EH (cell line): Measurements from ENCODE around the gene RABL2B.

Source experiments
- DNase-seq: peaks from one replicate; pipeline ENCODE4 v3.0.0-alpha.2; 2015; ENCODE audit warnings: low read depth

Gene RABL2B

DNA sequence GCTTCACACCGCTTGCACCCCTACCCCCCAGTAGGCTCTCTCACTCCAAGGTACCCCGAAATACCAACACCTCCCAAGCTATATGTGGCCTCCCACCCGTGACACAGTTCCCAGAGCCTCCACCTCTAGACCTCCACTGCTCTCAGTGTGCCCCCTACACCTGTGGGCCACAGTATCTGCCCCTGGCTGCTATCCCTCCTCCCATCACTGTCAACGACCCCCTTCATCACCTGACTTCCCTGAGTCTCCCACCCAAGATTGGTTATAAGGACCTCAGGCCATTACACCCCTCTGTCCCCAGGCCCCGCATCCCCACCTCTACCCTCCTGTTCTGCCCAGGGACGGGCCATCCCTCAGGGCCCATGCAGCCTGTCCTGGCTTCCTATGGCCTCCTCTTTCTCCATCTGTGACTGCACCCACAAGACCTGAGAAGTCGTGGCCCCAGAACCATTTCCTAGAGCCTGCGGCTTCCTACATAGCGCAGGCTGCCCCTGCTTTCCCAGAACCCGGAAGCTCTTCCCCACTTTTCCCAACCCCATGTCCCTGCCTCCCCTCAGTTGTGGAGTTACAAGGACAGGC is 44.7 kb downstream of the RABL2B start:
- DNase-seq, result no peak

DNA sequence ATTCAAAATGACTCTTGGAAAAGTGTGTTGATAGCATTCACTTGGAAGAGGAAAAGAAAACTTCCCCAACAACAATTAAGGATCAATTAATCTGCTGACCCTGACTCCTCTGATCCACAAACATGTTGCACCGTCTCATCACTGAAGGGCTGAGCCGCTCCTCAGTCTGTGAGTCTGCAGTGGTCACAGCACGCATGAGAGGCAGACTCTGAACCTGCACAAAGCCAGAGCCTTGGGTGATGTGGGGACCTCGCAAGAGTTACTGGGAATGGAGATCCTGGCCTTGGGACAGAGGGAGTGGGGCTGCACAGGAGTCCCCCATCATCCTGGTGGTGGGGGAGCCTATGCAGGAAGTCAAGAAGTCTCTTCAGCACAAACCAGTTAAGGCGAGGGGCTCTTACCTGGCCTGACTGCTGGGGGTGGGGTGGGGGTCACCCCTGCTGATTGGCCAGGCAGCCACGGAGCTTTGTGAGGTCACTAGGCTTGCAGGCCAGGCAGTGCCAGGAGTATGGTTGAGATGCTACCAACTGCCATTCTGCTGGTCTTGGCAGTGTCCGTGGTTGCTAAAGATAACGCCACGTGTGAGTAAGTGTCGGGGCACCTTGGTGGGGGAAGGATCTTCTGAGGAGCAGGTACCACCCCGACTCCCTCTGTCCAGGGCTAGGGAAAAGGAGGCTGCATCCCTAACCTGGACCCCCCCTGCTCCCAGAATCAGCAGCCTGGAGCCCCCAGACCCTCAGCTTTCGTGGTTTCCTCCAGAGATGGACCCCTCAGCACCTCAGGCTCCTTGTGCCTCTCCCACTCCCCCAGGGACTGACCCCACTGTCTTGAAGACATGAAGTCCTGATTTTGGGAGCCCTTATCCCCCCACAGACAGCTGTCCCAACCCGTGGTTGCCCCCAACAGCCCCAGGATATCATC is 45.4 kb downstream of the RABL2B start, which contains the start of gene ACR:
Gene ACR (plus strand): TSS at position 477 of the 921 bp plus-strand sequence. CDS start 32 bp downstream, at position 509.
- DNase-seq, result no peak

DNA sequence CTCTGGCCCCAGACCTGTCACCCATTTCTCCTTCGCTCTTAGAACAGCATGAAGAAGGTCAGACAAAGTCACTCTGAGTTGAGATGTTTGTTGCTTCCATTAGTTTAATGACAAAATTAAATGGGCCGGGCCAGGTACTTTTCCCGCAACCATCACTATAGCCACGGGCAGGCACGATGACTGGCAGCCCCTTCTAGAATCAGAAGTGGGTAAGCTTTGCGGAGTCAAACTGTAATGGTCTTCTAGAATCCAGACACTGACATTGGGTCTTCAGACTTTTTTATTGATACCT is 47.8 kb downstream of the RABL2B start:
- no peak for DNase-seq

DNA sequence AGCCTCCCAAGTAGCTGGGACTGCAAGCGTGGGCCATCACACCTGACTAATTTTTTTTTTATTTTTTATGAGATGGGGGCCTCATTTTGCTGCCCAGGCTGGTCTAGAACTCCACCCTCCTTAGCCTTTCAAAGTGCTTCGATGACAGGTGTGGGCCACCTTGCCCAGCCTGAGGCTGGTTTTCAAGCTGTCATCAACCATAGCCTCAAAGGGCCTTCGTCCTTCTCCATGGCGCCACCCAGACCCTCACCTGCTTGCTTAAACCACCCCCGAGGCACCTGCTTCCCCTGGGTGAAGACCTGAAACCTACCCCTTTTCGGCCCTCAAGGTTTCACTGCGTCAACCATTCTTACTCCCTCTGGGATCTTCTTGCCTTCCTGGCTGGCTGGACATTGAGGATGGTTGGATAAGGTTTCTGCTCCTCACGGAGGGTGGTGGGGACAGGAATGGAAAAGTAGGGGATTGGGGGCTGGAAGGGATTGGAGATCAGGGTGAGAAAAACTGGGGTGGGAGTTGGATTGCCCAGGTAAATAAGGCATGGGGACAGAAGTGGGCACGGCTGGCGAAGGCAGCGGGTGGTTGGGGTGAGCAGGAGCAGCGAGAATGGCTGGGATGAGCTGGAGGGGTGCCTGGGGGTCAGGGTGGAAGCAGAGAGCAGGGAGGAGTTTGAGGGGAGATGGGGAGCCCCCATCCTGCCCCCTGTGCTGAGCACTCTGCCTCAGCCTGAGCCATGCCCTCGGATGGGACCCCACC is 48.3 kb downstream of the RABL2B start:
- no peak for DNase-seq

DNA sequence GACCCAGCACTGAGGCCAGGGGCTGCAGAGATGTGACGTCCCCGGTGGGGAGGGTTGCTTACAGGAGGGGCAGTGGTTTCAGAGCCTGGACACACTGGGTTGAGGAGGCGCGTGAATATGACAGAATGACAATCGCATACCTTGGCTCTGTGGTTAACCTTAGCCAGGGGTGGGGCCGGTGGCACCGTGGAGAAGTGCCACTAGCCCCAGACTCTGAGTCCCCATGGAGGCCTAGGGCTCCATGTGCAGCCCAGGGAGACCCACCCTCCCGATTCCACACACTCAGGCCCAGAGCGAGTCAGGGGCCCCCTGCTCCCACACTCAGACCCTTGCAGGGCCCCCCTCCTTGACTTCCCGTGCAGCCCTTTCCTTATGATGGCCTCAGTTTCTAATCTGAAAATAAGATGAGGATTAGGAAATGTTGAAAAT is 49.1 kb downstream of the RABL2B start:
- no peak for DNase-seq

DNA sequence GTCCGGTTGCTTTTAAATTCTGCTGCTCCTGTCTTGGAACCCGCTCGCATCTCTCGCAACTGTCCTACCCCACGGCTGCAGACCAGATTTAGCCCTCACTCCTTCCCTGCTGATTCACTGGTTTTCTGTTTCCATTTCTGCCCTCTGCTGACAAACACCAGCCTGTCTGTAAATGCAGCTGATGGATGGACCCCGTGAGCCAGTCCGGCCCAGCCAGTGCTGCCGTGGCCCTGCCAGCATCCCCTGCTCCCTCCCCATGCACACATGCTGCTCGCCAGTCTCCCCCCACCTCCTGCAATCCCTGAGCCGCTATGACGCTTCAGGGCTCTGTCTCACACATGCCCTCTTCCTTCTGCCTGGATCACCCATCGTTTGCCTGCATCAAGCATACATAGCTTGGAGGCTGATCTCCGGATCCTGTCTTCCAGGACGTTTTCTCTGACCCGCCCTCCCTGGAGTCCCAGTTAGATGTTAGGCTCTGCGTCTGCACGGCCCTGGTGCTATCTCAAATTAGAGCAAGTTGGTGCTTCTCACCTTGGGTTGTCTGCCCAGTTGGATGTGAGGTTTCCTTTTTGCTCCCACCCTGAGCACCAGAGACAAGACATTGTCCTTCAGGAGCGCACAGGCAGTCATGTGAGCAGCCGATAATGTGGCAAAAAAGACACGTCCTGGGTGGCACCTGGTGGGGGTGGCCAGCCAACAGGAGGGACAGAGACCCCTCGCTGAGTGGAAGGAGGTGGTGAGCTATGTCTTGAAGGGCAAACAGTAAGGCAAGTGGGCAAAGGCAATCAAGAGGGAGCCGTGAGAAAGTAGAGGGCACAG is 49.7 kb downstream of the RABL2B start:
- peak; percentile 53 for DNase-seq

DNA sequence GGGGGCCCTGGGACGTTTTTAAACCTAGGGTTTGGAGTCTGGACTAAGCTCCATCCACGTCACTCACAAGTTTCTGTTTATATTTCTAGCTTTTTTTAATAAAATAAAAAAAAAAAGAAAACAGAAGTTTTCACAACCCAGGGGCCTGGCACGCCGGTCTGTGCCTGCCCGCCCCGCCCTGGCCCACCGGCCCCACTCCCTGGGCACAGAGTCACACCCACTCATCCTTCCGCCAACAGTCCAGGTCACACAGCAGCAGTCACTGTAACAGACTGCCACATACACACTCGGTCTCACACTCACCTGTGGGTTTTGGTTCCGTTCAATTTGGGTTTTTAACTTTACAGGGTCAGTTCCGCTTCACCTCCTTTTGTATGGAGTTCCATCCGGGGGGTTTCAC is 50.8 kb downstream of the RABL2B start:
- no peak for DNase-seq

DNA sequence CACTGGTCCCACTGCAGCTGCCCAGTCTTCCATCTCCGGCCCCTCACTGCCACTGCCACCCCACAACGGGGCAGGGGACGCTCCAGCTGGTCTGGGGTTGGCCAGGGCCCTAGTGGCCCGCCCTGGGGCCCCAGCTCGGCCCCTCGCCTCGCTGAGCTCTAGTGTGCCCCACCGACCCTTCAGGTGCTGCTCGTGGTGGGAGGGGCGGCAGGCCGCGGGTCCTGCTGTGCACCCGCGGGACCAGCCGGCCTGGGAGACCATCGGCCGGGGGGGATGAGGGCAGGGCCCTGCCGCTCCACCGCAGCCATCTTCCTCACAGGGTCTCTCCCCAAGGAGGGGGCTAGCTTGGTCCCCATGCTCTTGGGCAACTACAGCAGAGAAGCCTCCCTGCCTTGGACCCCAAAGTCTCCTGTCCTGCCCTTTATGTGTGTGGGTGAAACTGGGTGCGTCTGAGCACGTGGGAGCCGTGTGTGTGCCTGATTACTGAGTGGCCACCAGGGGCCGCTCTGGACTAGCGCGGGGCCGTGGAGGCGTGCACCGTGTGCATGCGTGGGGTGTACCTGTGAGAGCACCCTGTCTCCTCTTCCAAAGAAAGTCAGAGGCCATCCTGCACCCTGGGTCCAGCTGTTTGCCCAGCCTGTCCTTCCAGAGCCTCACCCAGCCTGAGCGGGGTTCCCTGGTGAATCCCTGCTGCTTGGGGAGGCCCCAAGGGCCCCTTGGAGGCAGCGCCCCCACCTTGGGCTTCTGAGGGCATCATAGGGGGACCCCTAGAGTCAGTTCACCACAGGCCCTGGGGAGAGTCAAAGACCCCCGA is 51.4 kb downstream of the RABL2B start:
- peak; percentile 44 for DNase-seq

DNA sequence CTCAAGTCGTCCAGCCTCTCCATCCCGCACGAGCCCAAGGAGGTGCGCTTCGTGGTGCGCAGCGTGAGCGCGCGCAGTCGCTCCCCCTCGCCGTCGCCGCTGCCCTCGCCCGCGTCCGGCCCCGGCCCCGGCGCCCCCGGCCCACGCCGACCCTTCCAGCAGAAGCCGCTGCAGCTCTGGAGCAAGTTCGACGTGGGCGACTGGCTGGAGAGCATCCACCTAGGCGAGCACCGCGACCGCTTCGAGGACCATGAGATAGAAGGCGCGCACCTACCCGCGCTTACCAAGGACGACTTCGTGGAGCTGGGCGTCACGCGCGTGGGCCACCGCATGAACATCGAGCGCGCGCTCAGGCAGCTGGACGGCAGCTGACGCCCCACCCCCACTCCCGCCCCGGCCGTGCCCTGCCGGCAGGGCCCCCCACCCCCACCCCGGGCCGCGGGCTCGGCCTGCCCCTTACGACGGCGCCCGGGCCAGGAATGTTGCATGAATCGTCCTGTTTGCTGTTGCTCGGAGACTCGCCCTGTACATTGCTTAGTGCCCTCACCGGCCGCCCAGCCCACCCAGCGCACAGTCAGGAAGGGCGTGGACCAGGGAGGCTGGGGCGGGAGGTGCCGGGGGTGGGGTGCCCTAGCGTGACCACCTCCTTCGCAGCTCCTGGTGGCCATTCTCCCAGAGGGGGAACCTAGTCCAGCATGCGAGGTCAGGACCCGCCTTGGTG is 52.3 kb downstream of the RABL2B start:
- no peak for DNase-seq

DNA sequence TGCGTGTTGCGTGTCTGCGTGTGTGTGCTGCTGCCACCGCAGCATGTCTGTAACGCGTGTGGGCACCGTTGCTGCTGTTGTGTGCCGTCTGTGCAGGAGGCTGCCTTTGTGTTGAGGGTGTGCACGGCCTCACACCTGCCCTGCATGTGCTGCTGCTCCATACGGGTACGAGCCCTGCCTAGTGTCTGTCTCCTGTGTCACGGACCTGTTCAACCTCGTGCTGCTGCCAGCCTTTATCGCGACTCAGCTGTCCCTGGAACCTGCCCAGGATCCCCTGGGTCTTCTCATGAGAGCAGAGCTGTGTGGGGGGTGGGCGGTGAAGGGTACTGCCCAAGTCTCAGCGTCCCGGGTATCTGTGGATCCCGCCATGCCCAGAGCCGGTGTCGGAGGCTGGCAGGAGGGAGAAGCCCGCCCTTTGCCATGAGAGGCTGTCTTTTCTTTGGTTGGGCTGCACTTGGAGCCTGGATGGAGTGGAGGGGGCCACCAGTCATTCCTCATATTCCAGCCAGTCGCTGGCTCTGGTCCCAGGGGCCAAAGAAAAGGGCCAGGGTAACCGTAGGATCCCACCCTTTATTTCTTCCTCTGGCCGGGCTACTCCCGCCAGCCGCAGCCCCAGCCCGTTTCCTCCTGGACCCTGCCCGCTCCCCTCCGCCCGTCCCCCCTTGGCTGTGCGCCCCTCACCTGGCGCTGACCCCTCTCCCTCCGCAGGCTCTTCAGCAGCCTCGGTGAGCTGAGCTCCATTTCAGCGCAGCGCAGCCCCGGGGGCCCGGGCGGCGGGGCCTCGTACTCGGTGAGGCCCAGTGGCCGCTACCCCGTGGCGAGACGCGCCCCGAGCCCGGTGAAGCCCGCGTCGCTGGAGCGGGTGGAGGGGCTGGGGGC is 53.2 kb downstream of the RABL2B start:
- no peak for DNase-seq

DNA sequence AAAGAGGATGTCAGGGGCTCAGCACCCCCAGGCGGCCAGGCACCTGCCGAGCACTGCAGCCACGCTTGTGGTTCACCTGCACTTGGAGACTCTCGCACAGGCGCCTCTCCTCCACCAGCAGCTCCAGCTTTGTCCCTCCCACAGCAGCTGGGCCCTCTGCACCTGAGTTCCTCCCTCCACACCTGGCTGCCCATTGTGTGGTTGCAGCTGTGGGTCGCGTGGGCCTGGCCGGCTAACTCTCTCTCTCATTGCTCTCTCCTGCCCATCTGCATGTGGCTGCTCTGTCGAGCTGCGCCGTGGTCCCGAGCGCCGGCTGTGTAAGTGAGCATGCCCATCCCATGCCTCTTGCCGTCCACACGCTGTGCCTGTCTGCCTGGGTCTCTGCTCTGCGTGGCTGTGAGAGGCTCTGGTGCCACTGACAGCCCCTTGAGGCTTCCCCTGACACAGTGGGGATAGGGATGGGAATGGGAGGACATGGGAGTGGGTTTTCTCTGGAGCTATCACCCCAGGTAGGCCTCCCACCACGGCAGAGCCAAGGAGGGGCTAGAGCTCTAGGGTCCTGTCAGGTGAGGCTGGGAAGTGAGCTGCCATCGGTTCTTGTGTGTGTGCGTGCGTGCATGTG is 53.9 kb downstream of the RABL2B start:
- no peak for DNase-seq

DNA sequence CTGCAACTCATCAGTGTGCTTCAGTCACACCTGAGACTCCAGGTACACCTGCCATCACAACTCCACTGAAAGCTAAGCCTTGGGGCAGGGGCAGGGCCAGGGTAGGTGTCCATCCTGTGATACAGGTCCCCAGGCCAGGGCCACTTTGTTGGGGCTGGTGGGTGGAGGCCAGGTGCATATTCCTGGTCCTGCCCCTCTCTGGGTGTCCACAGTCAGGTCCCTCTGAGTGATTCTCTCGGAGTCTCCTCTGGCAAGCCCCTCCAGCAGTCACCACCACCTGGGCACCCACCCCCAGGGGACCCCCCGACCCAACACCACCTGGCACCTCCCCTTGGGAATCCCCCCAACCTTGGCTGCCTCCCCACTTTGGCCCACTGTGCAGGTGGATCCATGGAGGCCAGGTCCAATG is 54.9 kb downstream of the RABL2B start:
- DNase-seq, result no peak

DNA sequence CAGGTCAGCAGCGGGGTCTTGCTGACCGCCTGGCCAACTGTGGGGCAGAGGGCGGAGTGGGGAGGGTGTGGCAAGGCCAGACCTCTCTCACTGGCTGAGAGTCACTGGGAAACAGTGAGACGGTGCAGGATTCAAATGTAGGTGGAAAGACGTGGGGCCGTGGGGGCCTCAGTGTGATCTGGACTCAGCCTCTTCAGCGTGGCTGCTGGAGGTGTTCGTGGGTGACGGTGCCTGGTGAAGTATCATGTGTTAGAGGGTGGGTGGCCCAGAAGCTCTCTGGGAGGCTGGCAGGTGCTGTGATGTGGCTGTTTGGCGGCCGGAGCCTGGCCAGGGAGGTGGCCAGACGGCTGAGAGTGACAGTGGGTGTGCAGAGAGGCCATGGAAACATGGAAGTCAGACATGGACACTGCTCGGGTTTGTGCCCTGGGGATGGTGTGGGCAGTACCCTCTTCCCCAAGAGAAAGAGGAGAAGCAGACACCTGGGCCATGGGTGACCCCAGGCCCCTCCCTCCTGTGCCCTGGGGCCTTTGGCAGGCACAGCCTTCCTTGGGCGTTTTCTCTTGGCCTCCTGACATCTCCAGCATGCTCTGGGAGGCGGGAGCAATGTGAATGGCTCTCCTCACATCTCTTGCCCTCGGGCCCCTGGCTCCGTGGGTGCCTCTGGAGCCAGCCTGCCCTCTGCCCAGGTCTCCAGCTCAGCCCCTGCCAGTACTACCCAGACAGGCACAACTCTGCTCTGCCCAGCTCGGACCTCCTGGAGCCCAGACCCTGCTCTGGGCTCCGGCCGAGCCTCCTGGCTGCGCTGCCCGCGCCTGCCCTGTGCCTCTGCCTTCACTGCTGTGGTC is 55.5 kb downstream of the RABL2B start:
- DNase-seq, result no peak

DNA sequence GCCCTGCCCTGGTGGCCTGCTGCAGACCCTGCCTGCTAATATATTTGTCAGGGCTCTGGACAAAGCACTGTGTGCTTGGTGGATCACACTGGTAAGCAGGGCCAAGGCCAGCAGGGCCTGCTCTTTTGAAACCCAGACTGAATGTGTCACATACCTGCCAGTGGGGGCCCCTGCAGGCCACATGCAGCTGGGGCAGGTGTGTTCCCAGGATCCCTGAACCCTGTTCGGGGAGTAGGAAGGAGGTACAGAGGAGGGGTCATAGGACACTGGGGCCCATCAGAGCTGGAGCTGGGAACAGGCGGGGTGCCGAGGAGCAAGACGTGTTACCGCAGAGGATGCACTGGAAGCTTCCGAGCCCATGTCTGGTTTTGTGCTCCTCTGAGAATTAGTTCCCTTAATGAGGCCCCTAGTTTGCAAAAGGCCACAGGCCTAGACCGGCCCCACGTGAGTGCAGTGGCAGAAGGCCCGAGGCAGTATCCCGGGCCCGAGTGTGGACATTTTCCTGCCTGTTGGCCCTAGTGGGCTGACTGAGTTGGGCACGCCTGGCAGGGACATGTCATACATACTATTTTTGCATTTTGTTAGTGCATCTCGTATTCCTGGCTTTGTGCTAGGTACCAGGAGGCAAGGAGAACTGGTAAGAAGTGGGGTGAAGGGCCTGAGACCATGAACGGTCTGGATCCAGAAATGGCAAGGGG is 56.6 kb downstream of the RABL2B start:
- DNase-seq, result no peak

DNA sequence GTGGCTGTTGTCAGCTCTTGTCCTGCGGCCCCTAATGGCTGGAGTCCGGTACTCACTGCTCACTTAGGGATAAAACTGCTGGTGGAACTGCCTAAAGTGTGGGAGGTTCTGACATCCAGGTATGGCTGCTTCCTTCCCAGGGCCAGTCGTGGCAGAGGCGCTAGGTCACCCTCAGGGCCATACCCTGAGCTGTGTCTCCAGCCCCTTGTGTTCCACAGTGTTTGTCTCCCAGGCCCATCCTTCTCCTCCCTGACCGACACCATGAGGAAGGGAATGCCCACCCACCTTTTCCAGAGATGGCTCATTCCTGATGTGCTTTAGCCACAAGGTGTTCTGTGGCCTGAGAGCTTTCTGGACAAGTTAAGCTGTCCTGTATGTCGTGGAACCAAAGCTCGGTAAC is 57.8 kb downstream of the RABL2B start:
- DNase-seq, result no peak

DNA sequence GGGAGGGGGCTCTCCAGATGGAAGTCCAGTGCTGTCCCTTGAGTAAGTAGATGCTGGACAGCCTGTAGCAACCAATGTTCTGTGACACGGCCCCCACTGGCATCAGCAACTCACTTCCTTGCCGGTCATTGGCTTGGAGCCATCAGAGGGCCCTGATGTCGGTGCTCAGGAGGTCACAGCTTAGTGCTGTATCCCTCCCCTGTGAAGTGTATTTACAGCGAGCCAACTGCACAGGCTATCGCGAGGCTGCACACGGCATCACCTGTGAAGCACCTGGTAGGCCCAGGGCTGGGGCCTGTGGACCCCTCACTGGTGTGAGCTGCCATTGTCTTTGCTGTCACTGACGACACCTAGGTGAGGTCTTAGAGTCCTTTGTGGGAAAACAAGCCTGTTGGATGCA is 58.8 kb downstream of the RABL2B start:
- no peak for DNase-seq

DNA sequence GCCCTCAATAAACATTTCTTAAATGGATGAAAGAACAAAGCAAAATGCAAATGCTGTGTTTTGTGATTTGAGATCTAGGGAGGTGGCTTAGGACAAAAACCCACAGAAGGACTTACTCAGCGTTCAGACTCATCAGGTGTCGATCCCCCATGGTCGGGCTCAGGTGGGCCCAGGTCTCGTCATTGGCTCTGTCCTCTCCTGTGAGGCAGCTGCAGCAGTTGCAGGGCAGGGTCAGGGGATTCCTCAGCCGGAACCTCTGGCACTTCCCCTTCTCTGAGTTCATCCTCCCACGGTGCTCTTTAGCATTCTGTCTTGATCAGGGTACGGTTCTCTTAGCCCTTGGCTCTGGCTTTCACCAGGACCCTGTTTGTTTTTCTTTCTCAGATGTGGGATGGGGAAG is 59.4 kb downstream of the RABL2B start:
- DNase-seq, result no peak
